Liver (tissue), 3 donors: ENCODE measurements around the gene ERMARD.
A peak's percentile ranks its signal among the peaks of the same experiment; 100 is the strongest.

ENCODE experiments used
- CTCF ChIP-seq: fragments of 150-350 bp; IDR thresholded peaks from 2 replicates; pipeline ENCODE4 v1.5.1; 2017; ENCODE audit warnings: improper control_type of control experiment, low read depth, low read length; ENCODE audit not compliant: missing input control
- FOXA2 ChIP-seq: IDR thresholded peaks from 2 replicates; pipeline ENCODE4 v1.6.1; 2016; ENCODE audit warnings: antibody characterized with exemption
- GABPA ChIP-seq, 2 donors: IDR thresholded peaks in 1 of 2; conservative IDR thresholded peaks in 1 of 2; 2 replicates each; pipeline ENCODE4 v1.6.1; 2016; ENCODE audit warnings: antibody characterized with exemption in 2 of 2, mild to moderate bottlenecking in 1 of 2, moderate library complexity in 1 of 2
- JUND ChIP-seq, 2 donors: IDR thresholded peaks; 2 replicates each; pipeline ENCODE4 v1.6.1; 2016; ENCODE audit warnings: antibody characterized with exemption in 2 of 2
- MAX ChIP-seq: IDR thresholded peaks from 2 replicates; pipeline ENCODE4 v1.6.1; 2016; ENCODE audit warnings: antibody characterized with exemption
- RAD21 ChIP-seq, 2 donors: IDR thresholded peaks; 2 replicates each; pipeline ENCODE4 v1.6.1; 2016; ENCODE audit warnings: antibody characterized with exemption in 2 of 2, mild to moderate bottlenecking in 2 of 2
- REST ChIP-seq: IDR thresholded peaks from 2 replicates; pipeline ENCODE4 v1.6.1; 2016; ENCODE audit warnings: antibody characterized with exemption, mild to moderate bottlenecking
- TAF1 ChIP-seq: conservative IDR thresholded peaks from 2 replicates; pipeline ENCODE4 v1.6.1; 2016; ENCODE audit warnings: antibody characterized with exemption, mild to moderate bottlenecking
- YY1 ChIP-seq: IDR thresholded peaks from 2 replicates; pipeline ENCODE4 v1.6.1; 2016; ENCODE audit warnings: antibody characterized with exemption, mild to moderate bottlenecking
- ZBTB33 ChIP-seq: IDR thresholded peaks from 2 replicates; pipeline ENCODE4 v1.6.1; 2016; ENCODE audit warnings: antibody characterized with exemption
- donor health status: healthy.
- donor health status: healthy.

- TF ChIP-seq CTCF (peak; percentile 95), MAX (peak; percentile 88), REST (peak; percentile 61), FOXA2 (no peak), JUND (IDR thresholded peaks at IDR 0.05) (no peak), TAF1 (no peak), RAD21 (IDR thresholded peaks at IDR 0.05) (peak; percentile 90 to 94), YY1 (peak; percentile 80), ZBTB33 (no peak), GABPA (IDR thresholded peaks at IDR 0.05 in 1 of 2, conservative IDR thresholded peaks at IDR 0.05 in 1 of 2) (peak in 1 of 2 donors; percentile 67)
Measured at GRCh38 chr6:169789944-169790927, 38.8 kb downstream of the ERMARD start.
